ENCODE data around the gene ZDHHC1. TPM values are rescaled to one million over a fixed set of nuclear protein-coding genes. Genes with fewer than 3 reads are reported as not detected.
A peak's percentile ranks its signal among the peaks of the same experiment; 100 is the strongest.

ZDHHC1 gene
- total and polyA plus RNA-seq, 2 of the 13 experiments (the other 11 are each of a cell fraction or from before 2014, with no cell fraction given) = 0.51 to 1.1 TPM

DNA sequence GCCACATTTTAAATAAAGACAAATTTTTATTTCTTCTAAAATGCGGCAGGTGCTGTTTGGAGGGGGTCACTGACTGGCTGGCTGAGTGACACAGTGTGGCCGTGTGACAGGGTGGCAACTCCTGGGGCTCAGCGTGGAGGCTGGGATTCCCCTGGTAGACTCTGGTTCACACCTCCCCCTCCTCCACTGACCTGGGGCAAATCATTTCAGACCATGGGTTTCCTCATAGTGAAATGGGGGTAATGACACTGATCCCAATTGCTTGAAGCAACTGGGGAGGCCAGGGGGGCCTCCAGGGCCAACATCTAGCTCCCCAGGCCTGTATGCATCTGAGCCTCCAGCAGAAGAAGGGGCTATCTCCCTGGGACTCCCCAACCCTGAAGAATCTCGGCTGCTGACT is 21.2 kb upstream of the ZDHHC1 start:
- Histone ChIP-seq H3K79me2 (ENCODE audit: insufficient read depth, low read length) (no peaks in the 10 kb centered on the region), H3K27me3 (ENCODE audit: control insufficient read depth in 1 of 2, insufficient read depth in 2 of 2, low read length in 2 of 2) (no peaks in the 10 kb centered on the region), H3K9ac (ENCODE audit: insufficient read depth, low read depth, low read length) (no peak overlapping the region), H3K4me3 (replicated peaks in 1 of 3; ENCODE audit: insufficient read depth in 1 of 3, low read depth in 2 of 3, low read length in 3 of 3) (no peak overlapping the region), H3K4me2 (ENCODE audit: low read depth, low read length) (no peak overlapping the region), H3K36me3 (replicated peaks in 1 of 2; ENCODE audit: control insufficient read depth in 1 of 2, insufficient read depth in 2 of 2, low read length in 2 of 2) (peaks cover 6 to 33% of the 10 kb centered on the region in 2 experiments; a peak in 3 of 5 replicates), H4K20me1 (ENCODE audit: insufficient read depth, low read length) (no peaks in the 10 kb centered on the region), H3K4me1 (ENCODE audit: insufficient read depth, low read length) (peaks cover 12% of the 10 kb centered on the region), H3K9me3 (ENCODE audit: low read length) (no peaks in the 10 kb centered on the region), H3K27ac (ENCODE audit: extremely low read length, insufficient read depth, low read length) (no peak overlapping the region), H2AFZ (ENCODE audit: low read length) (no peak overlapping the region)
- POLR2A ChIA-PET = no interaction called here
- in situ Hi-C loops (cut with HindIII; ENCODE audit: extremely low pct_ligation_motif_present, low pct_unique_long_range_greater_than_20kb) = no loop called here
- intact Hi-C loops (cut with micrococcal nuclease; ENCODE audit: unreplicated experiment) = no loop called here
- FAIRE-seq (no peak), DNase-seq (ENCODE audit: low spot score) (no peak), ATAC-seq (no peak)
- TF ChIP-seq PRPF4 (IDR thresholded peaks at IDR 0.05; ENCODE audit: low read depth, low read length, poor library complexity, severe bottlenecking) = no peak
- TF ChIP-seq ZNF451 (CRISPR knock-in tag; IDR thresholded peaks at IDR 0.05) = no peak
- no peak for TF ChIP-seq ZC3H13 (CRISPR knock-in tag; IDR thresholded peaks at IDR 0.05)
- no peak for TF ChIP-seq MEIS1 (CRISPR knock-in tag; IDR thresholded peaks at IDR 0.05; ENCODE audit: borderline replicate concordance)
- no TSS peak for BruUV-seq (replicated peaks)
- 96% methylated on average over 4 of the region's 4 CpGs for WGBS (ENCODE audit: low lambda C conversion rate)
- CTCF ChIA-PET (ENCODE audit: low intra/inter-chr PET ratio, low total read pairs) = no interaction called here

DNA sequence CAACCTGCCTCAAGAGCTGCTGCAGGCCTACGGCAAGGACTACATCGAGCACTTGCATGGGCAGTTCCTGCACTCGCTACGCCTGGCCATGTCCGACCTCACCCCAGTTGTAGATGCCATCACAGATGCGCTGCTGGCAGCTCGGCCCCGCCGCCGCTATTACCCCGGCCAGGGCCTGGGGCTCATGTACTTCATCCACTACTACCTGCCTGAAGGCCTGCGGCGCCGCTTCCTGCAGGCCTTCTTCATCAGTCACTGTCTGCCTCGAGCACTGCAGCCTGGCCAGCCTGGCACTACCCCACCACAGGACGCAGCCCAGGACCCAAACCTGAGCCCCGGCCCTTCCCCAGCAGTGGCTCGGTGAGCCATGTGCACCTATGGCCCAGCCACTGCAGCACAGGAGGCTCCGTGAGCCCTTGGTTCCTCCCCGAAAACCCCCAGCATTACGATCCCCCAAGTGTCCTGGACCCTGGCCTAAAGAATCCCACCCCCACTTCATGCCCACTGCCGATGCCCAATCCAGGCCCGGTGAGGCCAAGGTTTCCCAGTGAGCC is 20.4 kb upstream of the ZDHHC1 start:
- no peak overlapping the region for H2AFZ ChIP-seq (ENCODE audit: low read length)
- CTCF ChIA-PET (ENCODE audit: low intra/inter-chr PET ratio, low total read pairs) = no interaction called here
- BruUV-seq (replicated peaks) = no TSS peak
- 98% methylated on average over 22 of the region's 23 CpGs for WGBS (ENCODE audit: low lambda C conversion rate)
- no peak overlapping the region for H3K4me3 ChIP-seq (replicated peaks in 1 of 3; ENCODE audit: insufficient read depth in 1 of 3, low read depth in 2 of 3, low read length in 3 of 3)
- no peak overlapping the region for H3K9ac ChIP-seq (ENCODE audit: insufficient read depth, low read depth, low read length)
- TF ChIP-seq TBX3 (IDR thresholded peaks at IDR 0.05; ENCODE audit: borderline replicate concordance) (no peak), HNRNPL (IDR thresholded peaks at IDR 0.05; ENCODE audit: low read depth, low read length) (0 out of 2 replicates have a peak, but pooled peaks have one; percentile 21), POLR2G (IDR thresholded peaks at IDR 0.05; ENCODE audit: low read depth, low read length) (0 out of 2 replicates have a peak, but pooled peaks have one; percentile 37), ZNF768 (CRISPR knock-in tag; IDR thresholded peaks at IDR 0.05) (peak; percentile 14; the same call in 1 of the 2 replicates), RBFOX2 (IDR thresholded peaks at IDR 0.05; ENCODE audit: low read depth, low read length) (0 out of 2 replicates have a peak, but pooled peaks have one; percentile 28), AGO2 (optimal IDR thresholded peaks at IDR 0.05; ENCODE audit: low read depth, low read length) (peak; percentile 89)
- POLR2A ChIA-PET = no interaction called here
- no peaks in the 10 kb centered on the region; a peak in 1 of 5 replicates for H3K27me3 ChIP-seq (ENCODE audit: control insufficient read depth in 1 of 2, insufficient read depth in 2 of 2, low read length in 2 of 2)
- no peak for DNase-seq (ENCODE audit: low spot score)
- H3K4me2 ChIP-seq (ENCODE audit: low read depth, low read length) = no peak overlapping the region
- H4K20me1 ChIP-seq (ENCODE audit: insufficient read depth, low read length) = no peaks in the 10 kb centered on the region
- intact Hi-C loops (cut with micrococcal nuclease; ENCODE audit: unreplicated experiment) = no loop called here
- H3K9me3 ChIP-seq (ENCODE audit: low read length) = no peaks in the 10 kb centered on the region
- FAIRE-seq = no peak
- no peak for ATAC-seq
- H3K4me1 ChIP-seq (ENCODE audit: insufficient read depth, low read length) = peaks cover 20% of the 10 kb centered on the region
- peaks cover 5 to 33% of the 10 kb centered on the region in 2 experiments; a peak in 3 of 5 replicates for H3K36me3 ChIP-seq (replicated peaks in 1 of 2; ENCODE audit: control insufficient read depth in 1 of 2, insufficient read depth in 2 of 2, low read length in 2 of 2)
- no peak overlapping the region for H3K27ac ChIP-seq (ENCODE audit: extremely low read length, insufficient read depth, low read length)
- no peaks in the 10 kb centered on the region for H3K79me2 ChIP-seq (ENCODE audit: insufficient read depth, low read length)
- in situ Hi-C loops (cut with HindIII; ENCODE audit: extremely low pct_ligation_motif_present, low pct_unique_long_range_greater_than_20kb) = no loop called here

Data from HepG2 (cell line).